ENCODE data around the gene FCER2.

DNA sequence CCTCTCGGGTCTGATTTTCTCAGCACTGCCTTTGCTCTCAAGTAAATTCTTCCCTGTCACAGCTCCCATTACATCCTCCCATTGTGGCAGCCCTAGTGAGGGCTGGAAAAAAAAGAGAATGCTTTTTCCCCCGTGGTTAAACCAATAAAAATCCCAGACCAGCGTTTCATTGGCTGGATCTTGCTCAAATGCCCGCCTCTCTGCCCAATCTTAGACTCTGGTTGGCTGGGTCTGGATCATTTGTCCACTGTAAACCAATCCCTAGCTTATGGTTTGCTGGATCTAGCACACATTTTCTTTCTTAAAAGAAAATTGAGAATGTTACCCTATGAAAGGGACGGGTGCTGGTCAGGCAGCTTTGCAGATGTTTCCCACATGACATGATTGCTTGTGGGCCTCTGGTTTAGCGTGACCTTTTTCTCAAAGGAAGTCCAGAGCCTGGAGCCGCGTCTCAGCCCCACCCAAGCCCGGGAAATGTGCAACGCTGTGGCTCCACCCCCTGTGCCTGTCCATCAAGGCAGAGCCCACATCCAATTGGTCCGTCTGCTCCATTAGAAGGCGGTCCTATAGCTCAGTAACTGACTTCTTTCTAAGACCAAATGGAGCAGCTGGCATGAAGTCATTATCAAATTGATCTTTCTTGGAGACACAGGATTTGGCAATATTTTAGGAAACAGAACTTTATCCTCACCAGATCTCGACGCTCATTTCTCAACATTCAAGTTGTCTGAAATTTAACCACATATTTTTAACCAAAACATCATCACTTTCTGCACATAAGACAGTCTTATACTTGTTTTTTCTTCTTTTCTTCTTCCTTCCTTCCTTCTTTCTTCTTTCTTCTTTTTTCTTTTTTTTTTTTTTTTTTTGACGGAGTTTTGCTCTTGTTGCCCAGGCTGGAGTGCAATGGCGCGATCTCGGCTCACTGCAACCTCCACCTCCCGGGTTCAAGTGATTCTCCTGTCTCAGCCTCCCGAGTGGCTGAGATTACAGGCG is 27.6 kb downstream of the FCER2 start:
- no peak for TF ChIP-seq EZH2phosphoT487 (IDR thresholded peaks at IDR 0.05; ENCODE audit: borderline replicate concordance, low read length)
- TF ChIP-seq, protein P1, sequence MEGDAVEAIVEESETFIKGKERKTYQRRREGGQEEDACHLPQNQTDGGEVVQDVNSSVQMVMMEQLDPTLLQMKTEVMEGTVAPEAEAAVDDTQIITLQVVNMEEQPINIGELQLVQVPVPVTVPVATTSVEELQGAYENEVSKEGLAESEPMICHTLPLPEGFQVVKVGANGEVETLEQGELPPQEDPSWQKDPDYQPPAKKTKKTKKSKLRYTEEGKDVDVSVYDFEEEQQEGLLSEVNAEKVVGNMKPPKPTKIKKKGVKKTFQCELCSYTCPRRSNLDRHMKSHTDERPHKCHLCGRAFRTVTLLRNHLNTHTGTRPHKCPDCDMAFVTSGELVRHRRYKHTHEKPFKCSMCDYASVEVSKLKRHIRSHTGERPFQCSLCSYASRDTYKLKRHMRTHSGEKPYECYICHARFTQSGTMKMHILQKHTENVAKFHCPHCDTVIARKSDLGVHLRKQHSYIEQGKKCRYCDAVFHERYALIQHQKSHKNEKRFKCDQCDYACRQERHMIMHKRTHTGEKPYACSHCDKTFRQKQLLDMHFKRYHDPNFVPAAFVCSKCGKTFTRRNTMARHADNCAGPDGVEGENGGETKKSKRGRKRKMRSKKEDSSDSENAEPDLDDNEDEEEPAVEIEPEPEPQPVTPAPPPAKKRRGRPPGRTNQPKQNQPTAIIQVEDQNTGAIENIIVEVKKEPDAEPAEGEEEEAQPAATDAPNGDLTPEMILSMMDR (IDR thresholded peaks at IDR 0.05; ENCODE audit: low read depth, low read length, poor library complexity, severe bottlenecking) = no peak
